ENCODE results near the gene FERMT3. TPM values are rescaled to one million over a fixed set of nuclear protein-coding genes. Genes with fewer than 3 reads are reported as not detected.

Gene FERMT3
- total and polyA plus RNA-seq, 2 of the 13 experiments (the other 11 are each of a cell fraction or from before 2014, with no cell fraction given), result 0.29 TPM; not detected in 1

- TF ChIP-seq ZNF142 (CRISPR knock-in tag; IDR thresholded peaks at IDR 0.05) (peak; percentile 88), YEATS2 (CRISPR knock-in tag; IDR thresholded peaks at IDR 0.05; ENCODE audit: borderline replicate concordance) (peak; percentile 86; the same call in 1 of the 2 replicates), MEIS2 (CRISPR knock-in tag; IDR thresholded peaks at IDR 0.05) (peak; percentile 42; the same call in 1 of the 2 replicates), ATF2 (CRISPR knock-in tag; IDR thresholded peaks at IDR 0.05) (peak; percentile 51; the same call in 1 of the 2 replicates), ELF3 (CRISPR knock-in tag; IDR thresholded peaks at IDR 0.05) (peak; percentile 57; the same call in 1 of the 2 replicates), SALL2 (CRISPR knock-in tag; IDR thresholded peaks at IDR 0.05) (peak; percentile 97), MYC (CRISPR knock-in tag; IDR thresholded peaks at IDR 0.05; ENCODE audit: borderline replicate concordance) (peak; percentile 76), ZNF672 (CRISPR knock-in tag; IDR thresholded peaks at IDR 0.05) (no peak), ZNF207 (IDR thresholded peaks at IDR 0.05; ENCODE audit: borderline replicate concordance) (no peak)
- TF ChIP-seq, protein P1, sequence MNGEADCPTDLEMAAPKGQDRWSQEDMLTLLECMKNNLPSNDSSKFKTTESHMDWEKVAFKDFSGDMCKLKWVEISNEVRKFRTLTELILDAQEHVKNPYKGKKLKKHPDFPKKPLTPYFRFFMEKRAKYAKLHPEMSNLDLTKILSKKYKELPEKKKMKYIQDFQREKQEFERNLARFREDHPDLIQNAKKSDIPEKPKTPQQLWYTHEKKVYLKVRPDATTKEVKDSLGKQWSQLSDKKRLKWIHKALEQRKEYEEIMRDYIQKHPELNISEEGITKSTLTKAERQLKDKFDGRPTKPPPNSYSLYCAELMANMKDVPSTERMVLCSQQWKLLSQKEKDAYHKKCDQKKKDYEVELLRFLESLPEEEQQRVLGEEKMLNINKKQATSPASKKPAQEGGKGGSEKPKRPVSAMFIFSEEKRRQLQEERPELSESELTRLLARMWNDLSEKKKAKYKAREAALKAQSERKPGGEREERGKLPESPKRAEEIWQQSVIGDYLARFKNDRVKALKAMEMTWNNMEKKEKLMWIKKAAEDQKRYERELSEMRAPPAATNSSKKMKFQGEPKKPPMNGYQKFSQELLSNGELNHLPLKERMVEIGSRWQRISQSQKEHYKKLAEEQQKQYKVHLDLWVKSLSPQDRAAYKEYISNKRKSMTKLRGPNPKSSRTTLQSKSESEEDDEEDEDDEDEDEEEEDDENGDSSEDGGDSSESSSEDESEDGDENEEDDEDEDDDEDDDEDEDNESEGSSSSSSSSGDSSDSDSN (CRISPR knock-in tag; IDR thresholded peaks at IDR 0.05), result peak; percentile 30; the same call in 1 of the 2 replicates
- TF ChIP-seq, protein P2, sequence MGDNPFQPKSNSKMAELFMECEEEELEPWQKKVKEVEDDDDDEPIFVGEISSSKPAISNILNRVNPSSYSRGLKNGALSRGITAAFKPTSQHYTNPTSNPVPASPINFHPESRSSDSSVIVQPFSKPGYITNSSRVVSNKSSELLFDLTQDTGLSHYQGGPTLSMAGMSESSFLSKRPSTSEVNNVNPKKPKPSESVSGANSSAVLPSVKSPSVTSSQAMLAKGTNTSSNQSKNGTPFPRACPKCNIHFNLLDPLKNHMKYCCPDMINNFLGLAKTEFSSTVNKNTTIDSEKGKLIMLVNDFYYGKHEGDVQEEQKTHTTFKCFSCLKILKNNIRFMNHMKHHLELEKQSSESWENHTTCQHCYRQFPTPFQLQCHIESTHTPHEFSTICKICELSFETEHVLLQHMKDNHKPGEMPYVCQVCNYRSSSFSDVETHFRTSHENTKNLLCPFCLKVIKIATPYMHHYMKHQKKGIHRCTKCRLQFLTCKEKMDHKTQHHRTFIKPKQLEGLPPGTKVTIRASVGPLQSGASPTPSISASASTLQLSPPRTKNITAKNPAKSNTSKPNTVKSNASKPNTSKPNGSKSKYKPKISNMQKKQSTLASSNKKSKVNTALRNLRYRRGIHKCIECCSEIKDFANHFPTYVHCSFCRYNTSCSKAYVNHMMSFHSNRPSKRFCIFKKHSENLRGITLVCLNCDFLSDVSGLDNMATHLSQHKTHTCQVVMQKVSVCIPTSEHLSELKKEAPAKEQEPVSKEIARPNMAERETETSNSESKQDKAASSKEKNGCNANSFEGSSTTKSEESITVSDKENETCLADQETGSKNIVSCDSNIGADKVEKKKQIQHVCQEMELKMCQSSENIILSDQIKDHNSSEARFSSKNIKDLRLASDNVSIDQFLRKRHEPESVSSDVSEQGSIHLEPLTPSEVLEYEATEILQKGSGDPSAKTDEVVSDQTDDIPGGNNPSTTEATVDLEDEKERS (CRISPR knock-in tag; IDR thresholded peaks at IDR 0.05), result no peak
- TF ChIP-seq, protein P3, sequence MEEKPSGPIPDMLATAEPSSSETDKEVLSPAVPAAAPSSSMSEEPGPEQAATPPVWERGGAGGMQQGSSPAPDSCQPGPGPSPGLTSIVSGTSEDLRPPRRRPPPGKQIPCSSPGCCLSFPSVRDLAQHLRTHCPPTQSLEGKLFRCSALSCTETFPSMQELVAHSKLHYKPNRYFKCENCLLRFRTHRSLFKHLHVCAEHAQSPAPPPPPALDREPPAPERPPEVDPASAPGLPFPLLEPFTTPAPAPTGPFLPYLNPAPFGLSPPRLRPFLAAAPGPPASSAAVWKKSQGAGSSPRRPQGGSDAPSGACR (CRISPR knock-in tag; IDR thresholded peaks at IDR 0.05), result peak; percentile 22; the same call in 1 of the 2 replicates
Observed at GRCh38 chr11:64240435-64241240, 34.1 kb downstream of the FERMT3 start, which contains the start of gene FKBP2 (continued).
